Neural cell (in vitro differentiated cells): ENCODE measurements around the gene LUZP1. TPM values are rescaled to one million over a fixed set of nuclear protein-coding genes. Genes with fewer than 3 reads are reported as not detected.

Experiments
- H2AFZ ChIP-seq: fragments of 200-600, 300-800 bp; sonication (generic), shearing (Covaris generic); 2 replicates; pipeline ENCODE4 v1.6.0; 2014; ENCODE audit warnings: low read depth, mild to moderate bottlenecking, antibody characterized with exemption, low read length, moderate library complexity
- H3F3A ChIP-seq: fragments of 200-600 bp; shearing (Covaris generic); 2 replicates; pipeline ENCODE4 v1.6.1; 2016; ENCODE audit warnings: mild to moderate bottlenecking, moderate library complexity, mixed read lengths, antibody characterized with exemption, low read length; ENCODE audit not compliant: insufficient read depth, poor library complexity, severe bottlenecking
- H3K27ac ChIP-seq: fragments of 200-600, 300-800 bp; sonication (generic), shearing (Covaris generic); 2 replicates; pipeline ENCODE4 v1.5.1; 2014; ENCODE audit warnings: mild to moderate bottlenecking, low read length, moderate library complexity
- H3K27me3 ChIP-seq: fragments of 300-800, 200-600 bp; sonication (generic), shearing (Covaris generic); 2 replicates; pipeline ENCODE4 v1.6.0; 2014; ENCODE audit warnings: mild to moderate bottlenecking, low read depth, low read length, moderate library complexity; ENCODE audit not compliant: insufficient read depth
- H3K36me3 ChIP-seq: fragments of 300-800, 200-600 bp; sonication (generic), shearing (Covaris generic); 2 replicates; pipeline ENCODE4 v1.5.1; 2014; ENCODE audit warnings: mild to moderate bottlenecking, antibody characterized with exemption, low read length, moderate library complexity; ENCODE audit not compliant: insufficient read depth
- H3K4me2 ChIP-seq: fragments of 300-800, 200-600 bp; sonication (generic), shearing (Covaris generic); 2 replicates; pipeline ENCODE4 v1.6.0; 2014; ENCODE audit warnings: mild to moderate bottlenecking, low read length
- H3K4me3 ChIP-seq: fragments of 300-800, 200-600 bp; sonication (generic), shearing (Covaris generic); 2 replicates; pipeline ENCODE4 v1.5.1; 2014; ENCODE audit warnings: mild to moderate bottlenecking, low read length, moderate library complexity
- H3K79me2 ChIP-seq: fragments of 200-600 bp; shearing (Covaris generic); replicated peaks from 2 replicates; pipeline ENCODE4 v1.6.0; 2014; ENCODE audit warnings: mild to moderate bottlenecking, low read length, moderate library complexity; ENCODE audit not compliant: insufficient read depth
- H3K9ac ChIP-seq: fragments of 300-800, 200-600 bp; sonication (generic), shearing (Covaris generic); 2 replicates; pipeline ENCODE4 v1.6.1; 2016; ENCODE audit warnings: mild to moderate bottlenecking, low read length, mixed read lengths
- H3K9me2 ChIP-seq: fragments of 200-600 bp; shearing (Covaris generic); 2 replicates; pipeline ENCODE4 v1.6.1; 2016; ENCODE audit warnings: mild to moderate bottlenecking, low read length, mixed read lengths; ENCODE audit not compliant: insufficient read depth
- H3K9me3 ChIP-seq: fragments of 200-600, 300-800 bp; sonication (generic), shearing (Covaris generic); 2 replicates; pipeline ENCODE4 v1.6.1; 2016; ENCODE audit warnings: mild to moderate bottlenecking, mixed run types, low read length, moderate library complexity, mixed read lengths
- H4K20me1 ChIP-seq: fragments of 200-600 bp; shearing (Covaris generic); 2 replicates; pipeline ENCODE4 v1.6.1; 2016; ENCODE audit warnings: mild to moderate bottlenecking, mixed run types; ENCODE audit not compliant: insufficient read depth
- EP300 ChIP-seq: fragments of 450-650 bp; conservative IDR thresholded peaks from 2 replicates; pipeline ENCODE4 v1.6.1; 2014; ENCODE audit warnings: antibody characterized with exemption, mild to moderate bottlenecking, moderate library complexity; ENCODE audit not compliant: poor library complexity, severe bottlenecking
- EZH2 ChIP-seq: fragments of 200-600, 300-800 bp; shearing (Covaris generic), sonication (generic); IDR thresholded peaks from 2 replicates; pipeline ENCODE4 v1.6.1; 2014; ENCODE audit warnings: antibody characterized with exemption, low read length, borderline replicate concordance, mild to moderate bottlenecking; ENCODE audit not compliant: insufficient read depth, poor library complexity, severe bottlenecking
- MXI1 ChIP-seq: fragments of 450-650 bp; conservative IDR thresholded peaks from 2 replicates; pipeline ENCODE4 v1.6.1; 2014; ENCODE audit warnings: antibody characterized with exemption, mild to moderate bottlenecking; ENCODE audit not compliant: poor library complexity, severe bottlenecking
- POLR2AphosphoS5 ChIP-seq: IDR thresholded peaks from 2 replicates; pipeline ENCODE4 v1.6.1; 2012
- RAD21 ChIP-seq: fragments of 450-650 bp; conservative IDR thresholded peaks from 2 replicates; pipeline ENCODE4 v1.6.1; 2014; ENCODE audit warnings: antibody characterized with exemption, mild to moderate bottlenecking, moderate library complexity
- SMC3 ChIP-seq: fragments of 450-650 bp; conservative IDR thresholded peaks from 2 replicates; pipeline ENCODE4 v1.6.1; 2014; ENCODE audit warnings: antibody characterized with exemption, mild to moderate bottlenecking, moderate library complexity; ENCODE audit not compliant: poor library complexity
- TAF1 ChIP-seq: IDR thresholded peaks from 2 replicates; pipeline ENCODE4 v1.6.1; 2012; ENCODE audit warnings: low read depth
- polyA plus RNA-seq: library from polyadenylated mRNA; depleted of rRNA; stranded (reverse); fragments of >200 nt; gene quantifications from 2 replicates; pipeline ENCODE4 v1.2.3, GENCODE V29; 2014
- TF ChIP-seq, protein P1 (sequence below): IDR thresholded peaks from 2 replicates; pipeline ENCODE4 v1.6.1; 2012; ENCODE audit warnings: borderline replicate concordance
- TF ChIP-seq, protein P2 (sequence below): fragments of 450-650 bp; IDR thresholded peaks from 2 replicates; pipeline ENCODE4 v1.5.1; 2014; ENCODE audit warnings: antibody characterized with exemption, mild to moderate bottlenecking, moderate library complexity; ENCODE audit not compliant: poor library complexity, severe bottlenecking

The LUZP1 gene
- polyA plus RNA-seq, 1 donor from 2014 or later: 2.3 TPM

DNA sequence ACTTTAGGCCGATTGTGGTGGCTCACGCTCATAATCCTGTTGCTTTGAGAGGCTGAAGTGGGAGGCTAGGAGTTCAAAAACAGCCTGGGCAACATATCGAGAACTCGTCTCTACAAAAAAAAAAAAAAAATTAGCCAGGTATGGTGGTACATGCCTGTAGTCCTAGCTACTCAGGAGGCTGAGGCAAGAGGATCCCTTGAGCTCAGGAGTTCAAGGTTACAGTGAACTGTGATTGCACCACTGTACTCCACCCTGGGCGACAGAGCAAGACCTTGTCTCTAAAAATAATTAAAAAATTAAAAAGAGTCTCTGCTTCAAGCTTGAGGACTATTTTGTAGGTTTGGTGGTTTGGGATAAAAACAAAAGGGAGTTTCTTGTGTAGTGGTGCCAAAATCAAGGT lies 128.1 kb downstream of the LUZP1 start:
- Histone ChIP-seq H3F3A (peaks cover 4% of the 10 kb centered on the region), H3K36me3 (no peaks in the 10 kb centered on the region), H3K9ac (no peak overlapping the region), H2AFZ (no peak overlapping the region), H3K9me3 (no peaks in the 10 kb centered on the region), H3K4me3 (no peak overlapping the region), H3K79me2 (peaks cover 80% of the 10 kb centered on the region), H3K27ac (no peak overlapping the region), H3K9me2 (no peaks in the 10 kb centered on the region), H4K20me1 (peaks cover 12% of the 10 kb centered on the region), H3K27me3 (no peaks in the 10 kb centered on the region), H3K4me2 (no peak overlapping the region)
- TF ChIP-seq EP300: no peak
- TF ChIP-seq RAD21: no peak
- TF ChIP-seq MXI1: no peak
- TF ChIP-seq, protein P1, sequence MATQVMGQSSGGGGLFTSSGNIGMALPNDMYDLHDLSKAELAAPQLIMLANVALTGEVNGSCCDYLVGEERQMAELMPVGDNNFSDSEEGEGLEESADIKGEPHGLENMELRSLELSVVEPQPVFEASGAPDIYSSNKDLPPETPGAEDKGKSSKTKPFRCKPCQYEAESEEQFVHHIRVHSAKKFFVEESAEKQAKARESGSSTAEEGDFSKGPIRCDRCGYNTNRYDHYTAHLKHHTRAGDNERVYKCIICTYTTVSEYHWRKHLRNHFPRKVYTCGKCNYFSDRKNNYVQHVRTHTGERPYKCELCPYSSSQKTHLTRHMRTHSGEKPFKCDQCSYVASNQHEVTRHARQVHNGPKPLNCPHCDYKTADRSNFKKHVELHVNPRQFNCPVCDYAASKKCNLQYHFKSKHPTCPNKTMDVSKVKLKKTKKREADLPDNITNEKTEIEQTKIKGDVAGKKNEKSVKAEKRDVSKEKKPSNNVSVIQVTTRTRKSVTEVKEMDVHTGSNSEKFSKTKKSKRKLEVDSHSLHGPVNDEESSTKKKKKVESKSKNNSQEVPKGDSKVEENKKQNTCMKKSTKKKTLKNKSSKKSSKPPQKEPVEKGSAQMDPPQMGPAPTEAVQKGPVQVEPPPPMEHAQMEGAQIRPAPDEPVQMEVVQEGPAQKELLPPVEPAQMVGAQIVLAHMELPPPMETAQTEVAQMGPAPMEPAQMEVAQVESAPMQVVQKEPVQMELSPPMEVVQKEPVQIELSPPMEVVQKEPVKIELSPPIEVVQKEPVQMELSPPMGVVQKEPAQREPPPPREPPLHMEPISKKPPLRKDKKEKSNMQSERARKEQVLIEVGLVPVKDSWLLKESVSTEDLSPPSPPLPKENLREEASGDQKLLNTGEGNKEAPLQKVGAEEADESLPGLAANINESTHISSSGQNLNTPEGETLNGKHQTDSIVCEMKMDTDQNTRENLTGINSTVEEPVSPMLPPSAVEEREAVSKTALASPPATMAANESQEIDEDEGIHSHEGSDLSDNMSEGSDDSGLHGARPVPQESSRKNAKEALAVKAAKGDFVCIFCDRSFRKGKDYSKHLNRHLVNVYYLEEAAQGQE: no peak
- TF ChIP-seq, protein P2, sequence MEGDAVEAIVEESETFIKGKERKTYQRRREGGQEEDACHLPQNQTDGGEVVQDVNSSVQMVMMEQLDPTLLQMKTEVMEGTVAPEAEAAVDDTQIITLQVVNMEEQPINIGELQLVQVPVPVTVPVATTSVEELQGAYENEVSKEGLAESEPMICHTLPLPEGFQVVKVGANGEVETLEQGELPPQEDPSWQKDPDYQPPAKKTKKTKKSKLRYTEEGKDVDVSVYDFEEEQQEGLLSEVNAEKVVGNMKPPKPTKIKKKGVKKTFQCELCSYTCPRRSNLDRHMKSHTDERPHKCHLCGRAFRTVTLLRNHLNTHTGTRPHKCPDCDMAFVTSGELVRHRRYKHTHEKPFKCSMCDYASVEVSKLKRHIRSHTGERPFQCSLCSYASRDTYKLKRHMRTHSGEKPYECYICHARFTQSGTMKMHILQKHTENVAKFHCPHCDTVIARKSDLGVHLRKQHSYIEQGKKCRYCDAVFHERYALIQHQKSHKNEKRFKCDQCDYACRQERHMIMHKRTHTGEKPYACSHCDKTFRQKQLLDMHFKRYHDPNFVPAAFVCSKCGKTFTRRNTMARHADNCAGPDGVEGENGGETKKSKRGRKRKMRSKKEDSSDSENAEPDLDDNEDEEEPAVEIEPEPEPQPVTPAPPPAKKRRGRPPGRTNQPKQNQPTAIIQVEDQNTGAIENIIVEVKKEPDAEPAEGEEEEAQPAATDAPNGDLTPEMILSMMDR: no peak
- TF ChIP-seq TAF1: no peak
- no peak for TF ChIP-seq SMC3
- TF ChIP-seq POLR2AphosphoS5: no peak

DNA sequence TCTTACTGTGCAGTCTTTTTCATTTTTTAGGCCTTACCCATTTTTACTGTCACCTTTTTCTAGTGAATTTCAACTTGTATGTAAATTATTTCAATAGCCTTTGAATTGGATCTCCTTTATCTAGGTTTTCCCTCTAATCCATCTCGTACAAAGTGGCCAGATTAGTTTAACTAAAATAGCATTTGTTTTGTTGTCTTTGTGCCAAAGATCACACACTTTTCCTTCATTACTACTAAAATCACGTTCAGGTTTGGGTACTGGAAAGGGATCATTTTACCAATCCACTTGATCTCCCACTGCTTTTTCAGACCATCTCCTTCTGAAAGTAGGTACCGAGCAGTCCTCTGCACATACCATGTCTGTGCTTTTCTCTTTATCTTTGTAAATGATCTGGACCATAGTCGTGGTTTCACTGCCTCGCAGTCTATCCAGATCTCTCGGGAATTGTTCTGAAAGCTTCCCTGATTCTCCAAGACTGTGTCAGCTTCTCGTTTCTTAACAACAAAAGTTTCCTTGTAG lies 129.3 kb downstream of the LUZP1 start:
- Histone ChIP-seq H3K27me3 (no peaks in the 10 kb centered on the region), H2AFZ (no peak overlapping the region), H4K20me1 (peaks cover 8% of the 10 kb centered on the region), H3F3A (peaks cover 2% of the 10 kb centered on the region), H3K9ac (no peak overlapping the region), H3K79me2 (peaks cover 80% of the 10 kb centered on the region), H3K9me3 (no peaks in the 10 kb centered on the region), H3K4me3 (no peak overlapping the region), H3K4me2 (no peak overlapping the region), H3K36me3 (no peaks in the 10 kb centered on the region), H3K9me2 (no peaks in the 10 kb centered on the region), H3K27ac (no peak overlapping the region)
- TF ChIP-seq SMC3 (no peak), POLR2AphosphoS5 (no peak), MXI1 (no peak), RAD21 (no peak), EP300 (no peak), EZH2 (no peak), TAF1 (no peak)
- TF ChIP-seq, protein P1: no peak
- TF ChIP-seq, protein P2: no peak
